Ishikawa (cell line): ENCODE results near the gene TSPAN13.

Source experiments
- EP300 ChIP-seq: IDR thresholded peaks from 2 replicates; pipeline ENCODE4 v1.6.1; 2012; ENCODE audit warnings: borderline replicate concordance
- TAF1 ChIP-seq: IDR thresholded peaks from 2 replicates; pipeline ENCODE4 v1.6.1; 2012; ENCODE audit warnings: low read depth, mild to moderate bottlenecking
- YY1 ChIP-seq: IDR thresholded peaks from 2 replicates; pipeline ENCODE4 v1.6.1; 2012; ENCODE audit warnings: low read depth

DNA sequence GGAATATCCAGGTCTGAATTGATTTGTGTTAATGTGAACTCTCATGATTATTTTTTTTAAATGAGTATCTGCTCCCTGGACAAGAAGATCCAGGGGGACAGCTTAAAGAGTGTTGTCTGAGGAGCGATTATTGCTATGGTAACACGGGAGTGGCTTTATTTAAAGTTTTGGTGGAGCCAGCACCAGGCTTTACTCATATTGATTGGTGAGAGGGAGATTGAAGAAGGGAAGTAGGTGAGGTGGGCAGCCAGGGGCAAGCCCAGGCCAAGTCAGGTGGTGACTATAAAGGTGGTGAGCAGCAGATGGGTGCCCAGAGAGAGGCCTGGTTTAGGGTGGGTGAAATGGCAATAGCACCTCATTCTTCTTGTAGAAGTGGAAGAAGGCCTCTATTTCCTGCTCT is 61.4 kb downstream of the TSPAN13 start:
- TF ChIP-seq EP300 (no peak), TAF1 (no peak), YY1 (no peak)
